ENCODE results near the gene FOXO6. TPM values are rescaled to one million over a fixed set of nuclear protein-coding genes. Genes with fewer than 3 reads are reported as not detected.
A peak's percentile ranks its signal among the peaks of the same experiment; 100 is the strongest.

FOXO6 gene
- total RNA-seq, 2 experiments from 2014 or later, result not detected

GRCh38 chr1:41382480-41383090 lies 21.4 kb downstream of the FOXO6 start:
- no peaks in the 10 kb centered on the region for H3K36me3 Mint-ChIP-seq
- H3K27me3 Mint-ChIP-seq, result peaks cover 59% of the 10 kb centered on the region
- DNase-seq (no peak), ATAC-seq (ENCODE audit: low read depth) (no peak)
- peaks cover 7% of the 10 kb centered on the region for H3K4me1 Mint-ChIP-seq
- no peaks in the 10 kb centered on the region for H3K9me3 Mint-ChIP-seq
- peak overlapping the region; percentile 45 for H3K4me3 Mint-ChIP-seq
- no peak overlapping the region for H3K27ac Mint-ChIP-seq
- POLR2A ChIA-PET, result no interaction called here

GRCh38 chr1:41383094-41383852 lies 22.0 kb downstream of the FOXO6 start:
- H3K36me3 Mint-ChIP-seq, result no peaks in the 10 kb centered on the region
- peak overlapping the region; percentile 65 for H3K4me3 Mint-ChIP-seq
- no peak overlapping the region for H3K27ac Mint-ChIP-seq
- ATAC-seq (ENCODE audit: low read depth) (no peak), DNase-seq (no peak)
- peaks cover 63% of the 10 kb centered on the region for H3K27me3 Mint-ChIP-seq
- peaks cover 7% of the 10 kb centered on the region for H3K4me1 Mint-ChIP-seq
- POLR2A ChIA-PET, result no interaction called here
- no peaks in the 10 kb centered on the region for H3K9me3 Mint-ChIP-seq

GRCh38 chr1:41384579-41384978 lies 23.3 kb downstream of the FOXO6 start:
- Mint-ChIP-seq H3K27ac (no peak overlapping the region), H3K27me3 (peaks cover 62% of the 10 kb centered on the region), H3K36me3 (no peaks in the 10 kb centered on the region), H3K4me3 (no peak overlapping the region), H3K9me3 (no peaks in the 10 kb centered on the region), H3K4me1 (peaks cover 7% of the 10 kb centered on the region)
- ATAC-seq (ENCODE audit: low read depth), result no peak
- POLR2A ChIA-PET, result no interaction called here
- no peak for DNase-seq

DNA sequence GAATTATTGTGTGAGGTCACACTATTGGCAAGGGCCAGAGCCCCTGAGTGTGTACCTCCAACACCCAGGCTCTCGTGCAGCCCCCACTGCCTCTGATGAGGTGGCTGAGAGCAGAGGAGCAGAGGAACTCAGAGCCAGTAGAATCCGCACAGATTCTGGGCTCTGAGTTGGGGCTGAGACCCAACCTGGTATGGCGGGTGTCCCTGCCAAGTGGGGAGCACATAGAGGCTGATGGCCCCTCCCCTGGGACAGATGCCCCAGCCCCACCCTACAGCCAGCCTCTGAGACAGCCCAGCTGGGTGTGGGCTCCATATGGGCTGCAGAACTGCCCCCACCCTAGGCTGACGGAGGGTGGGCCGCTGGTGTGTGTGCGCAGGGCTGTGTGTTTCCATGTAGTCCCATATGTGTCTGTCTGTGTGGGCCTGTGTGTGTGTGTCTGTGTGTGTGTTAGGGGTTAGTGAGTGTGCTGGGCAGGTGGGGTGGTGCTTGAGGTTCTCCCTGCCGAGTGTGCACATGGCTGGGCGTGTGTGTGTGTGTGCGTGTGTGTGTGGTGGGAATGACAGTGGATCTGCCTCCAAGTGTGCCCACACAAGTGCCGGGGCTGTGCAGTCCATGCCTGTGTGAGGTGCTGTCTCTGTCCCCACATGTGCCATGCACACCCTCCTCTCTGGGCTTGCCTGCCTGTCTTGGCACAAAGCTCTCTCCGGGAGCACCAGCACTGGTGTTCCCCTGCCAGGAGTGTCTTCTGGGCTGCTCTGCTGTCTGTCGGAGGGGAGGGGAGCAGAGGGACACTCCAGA lies 24.4 kb downstream of the FOXO6 start:
- Mint-ChIP-seq H3K27ac (no peak overlapping the region), H3K36me3 (no peaks in the 10 kb centered on the region), H3K27me3 (peaks cover 55% of the 10 kb centered on the region), H3K4me3 (no peak overlapping the region), H3K9me3 (no peaks in the 10 kb centered on the region), H3K4me1 (peaks cover 7% of the 10 kb centered on the region)
- no peak for DNase-seq
- POLR2A ChIA-PET, result no interaction called here
- no peak for ATAC-seq (ENCODE audit: low read depth)

GRCh38 chr1:41386196-41386663 lies 25.0 kb downstream of the FOXO6 start:
- Mint-ChIP-seq H3K4me1 (peaks cover 7% of the 10 kb centered on the region), H3K4me3 (no peak overlapping the region), H3K27ac (no peak overlapping the region), H3K36me3 (no peaks in the 10 kb centered on the region), H3K9me3 (no peaks in the 10 kb centered on the region), H3K27me3 (peaks cover 51% of the 10 kb centered on the region)
- DNase-seq, result no peak
- POLR2A ChIA-PET, result no interaction called here
- no peak for ATAC-seq (ENCODE audit: low read depth)

GRCh38 chr1:41387667-41388091 lies 26.4 kb downstream of the FOXO6 start:
- Mint-ChIP-seq H3K4me1 (peaks cover 5% of the 10 kb centered on the region), H3K27me3 (peaks cover 48% of the 10 kb centered on the region), H3K36me3 (no peaks in the 10 kb centered on the region), H3K9me3 (no peaks in the 10 kb centered on the region), H3K27ac (no peak overlapping the region), H3K4me3 (no peak overlapping the region)
- POLR2A ChIA-PET, result no interaction called here
- ATAC-seq (ENCODE audit: low read depth) (no peak), DNase-seq (no peak)

DNA sequence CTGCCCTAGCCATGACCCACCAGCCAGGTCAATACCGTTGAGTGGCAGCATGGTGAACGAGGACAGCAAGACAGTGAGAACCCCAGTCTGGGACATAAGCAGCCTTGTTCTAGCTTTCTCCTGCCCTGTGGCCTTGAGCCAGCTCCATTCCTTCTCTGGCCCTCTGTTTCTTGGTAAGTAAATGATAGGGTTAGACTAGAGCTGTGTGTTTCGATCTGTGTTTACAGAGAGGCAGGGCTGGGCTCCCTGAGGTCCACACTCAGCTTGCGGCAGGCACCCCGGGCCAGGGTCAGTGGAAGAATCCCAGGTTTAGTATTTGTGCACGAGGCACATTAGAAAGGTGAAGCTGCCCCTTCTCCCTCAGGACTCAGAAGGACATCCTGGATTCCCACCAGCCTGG lies 27.3 kb downstream of the FOXO6 start:
- H3K4me1 Mint-ChIP-seq, result peaks cover 1% of the 10 kb centered on the region
- POLR2A ChIA-PET, result no interaction called here
- H3K27ac Mint-ChIP-seq, result no peak overlapping the region
- H3K9me3 Mint-ChIP-seq, result no peaks in the 10 kb centered on the region
- peaks cover 41% of the 10 kb centered on the region for H3K27me3 Mint-ChIP-seq
- no peak for ATAC-seq (ENCODE audit: low read depth)
- H3K36me3 Mint-ChIP-seq, result no peaks in the 10 kb centered on the region
- H3K4me3 Mint-ChIP-seq, result no peak overlapping the region
- DNase-seq, result no peak

GRCh38 chr1:41389009-41389408 lies 27.8 kb downstream of the FOXO6 start:
- no peak overlapping the region for H3K27ac Mint-ChIP-seq
- H3K9me3 Mint-ChIP-seq, result no peaks in the 10 kb centered on the region
- no peaks in the 10 kb centered on the region for H3K4me1 Mint-ChIP-seq
- ATAC-seq (ENCODE audit: low read depth) (no peak), DNase-seq (no peak)
- peaks cover 40% of the 10 kb centered on the region for H3K27me3 Mint-ChIP-seq
- H3K36me3 Mint-ChIP-seq, result no peaks in the 10 kb centered on the region
- POLR2A ChIA-PET, result no interaction called here
- H3K4me3 Mint-ChIP-seq, result no peak overlapping the region

DNA sequence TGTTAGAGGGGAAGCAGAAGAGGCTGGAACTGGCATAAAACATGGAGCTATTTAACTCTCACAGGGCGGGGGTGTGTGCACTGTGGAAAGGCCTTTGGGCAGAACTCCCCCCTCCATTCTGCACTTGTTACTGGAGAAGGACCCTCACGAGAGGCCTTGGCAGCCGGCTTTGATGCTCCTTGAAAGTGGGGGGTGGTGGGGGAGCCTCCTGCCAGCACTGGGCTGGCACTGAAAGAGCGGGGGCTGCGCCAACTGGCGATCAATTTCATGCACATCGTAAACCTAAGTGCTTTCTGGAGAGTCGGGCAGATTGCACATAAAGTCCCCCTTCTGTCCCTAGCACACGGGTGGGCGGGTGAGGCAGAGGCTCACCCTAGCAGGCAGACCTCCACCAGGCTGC lies 28.9 kb downstream of the FOXO6 start:
- Mint-ChIP-seq H3K9me3 (no peaks in the 10 kb centered on the region), H3K4me1 (no peaks in the 10 kb centered on the region), H3K36me3 (no peaks in the 10 kb centered on the region), H3K27ac (no peak overlapping the region), H3K4me3 (no peak overlapping the region), H3K27me3 (peaks cover 39% of the 10 kb centered on the region)
- no peak for ATAC-seq (ENCODE audit: low read depth)
- POLR2A ChIA-PET, result no interaction called here
- DNase-seq, result no peak

DNA sequence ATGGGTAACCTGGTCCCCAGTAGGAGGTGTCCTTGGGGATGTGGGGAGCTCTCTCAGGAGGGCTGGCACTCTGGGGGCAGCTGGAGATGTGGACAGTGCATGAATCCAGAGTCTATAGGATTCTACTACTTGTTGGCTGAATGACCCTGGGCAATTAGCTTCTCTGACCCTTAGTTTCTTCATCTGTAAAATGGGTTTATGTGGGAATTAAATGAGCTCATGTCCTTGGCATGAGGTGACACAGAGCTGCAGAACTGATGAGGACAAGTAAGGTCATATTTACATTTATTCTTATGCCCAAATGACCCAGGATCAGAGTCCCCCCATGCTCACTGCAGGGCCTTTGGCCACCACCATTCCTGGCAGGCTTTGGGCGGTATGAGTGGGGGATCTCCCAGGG lies 29.3 kb downstream of the FOXO6 start:
- H3K9me3 Mint-ChIP-seq, result no peaks in the 10 kb centered on the region
- no peak overlapping the region for H3K4me3 Mint-ChIP-seq
- no peak overlapping the region for H3K27ac Mint-ChIP-seq
- POLR2A ChIA-PET, result no interaction called here
- DNase-seq (no peak), ATAC-seq (ENCODE audit: low read depth) (no peak)
- H3K4me1 Mint-ChIP-seq, result peaks cover 1% of the 10 kb centered on the region
- H3K27me3 Mint-ChIP-seq, result peaks cover 40% of the 10 kb centered on the region
- H3K36me3 Mint-ChIP-seq, result no peaks in the 10 kb centered on the region

DNA sequence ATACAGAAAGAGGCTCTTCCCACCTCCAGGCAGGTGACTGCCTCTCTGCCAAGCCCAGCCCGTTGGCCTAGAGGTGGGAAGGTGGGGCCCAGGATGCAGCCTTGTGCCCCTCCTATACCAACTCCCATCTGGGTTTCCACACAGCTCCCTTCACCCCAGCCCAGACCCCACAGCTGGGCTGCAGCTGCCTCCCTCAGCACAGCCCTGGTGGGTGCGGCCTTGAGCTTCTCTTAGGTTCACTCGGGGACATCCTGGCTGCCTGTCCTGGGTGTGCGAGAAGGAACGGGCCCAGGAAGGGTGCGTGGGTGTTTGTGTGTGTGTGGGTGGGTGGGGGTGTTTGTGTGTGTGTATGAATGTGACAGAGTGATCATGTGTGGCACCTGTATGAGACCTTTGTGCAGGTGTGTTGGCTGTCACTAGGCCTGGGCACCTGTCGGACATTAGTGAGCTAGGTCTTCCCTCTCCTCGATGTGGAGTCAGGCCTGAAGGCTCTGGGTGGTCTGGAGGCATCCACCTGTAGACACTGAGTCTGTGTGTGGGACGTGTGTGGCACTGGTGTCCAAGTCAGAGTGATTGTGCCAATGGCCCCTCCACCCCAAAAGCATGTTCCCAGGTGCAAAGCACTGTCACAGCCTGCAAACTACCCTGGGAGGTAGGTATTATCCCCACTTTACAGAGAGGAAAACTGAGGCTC lies 30.7 kb downstream of the FOXO6 start:
- H3K36me3 Mint-ChIP-seq, result no peaks in the 10 kb centered on the region
- H3K9me3 Mint-ChIP-seq, result no peaks in the 10 kb centered on the region
- ATAC-seq (ENCODE audit: low read depth), result no peak
- POLR2A ChIA-PET, result no interaction called here
- no peak overlapping the region for H3K4me3 Mint-ChIP-seq
- peaks cover 5% of the 10 kb centered on the region for H3K4me1 Mint-ChIP-seq
- no peak overlapping the region for H3K27ac Mint-ChIP-seq
- peaks cover 44% of the 10 kb centered on the region for H3K27me3 Mint-ChIP-seq
- no peak for DNase-seq

DNA sequence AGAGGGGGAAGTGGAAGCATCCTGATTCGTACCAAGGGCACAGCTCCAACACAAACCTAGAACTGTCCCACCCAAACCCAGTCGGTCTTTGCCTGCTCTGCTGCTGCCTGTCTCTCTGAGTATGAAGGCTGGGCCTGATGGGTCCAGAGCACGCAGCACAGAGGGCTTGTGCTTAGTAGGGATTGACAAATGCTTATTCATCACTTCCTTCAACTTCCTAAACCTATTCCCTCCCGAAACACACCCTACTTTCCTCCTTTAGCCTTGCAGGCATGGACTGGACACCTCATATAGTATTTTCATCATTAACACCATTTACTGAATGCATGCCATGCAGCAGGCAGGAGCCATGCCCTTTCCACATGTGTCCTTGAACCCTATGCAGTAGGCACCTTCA lies 31.3 kb downstream of the FOXO6 start:
- no peak overlapping the region for H3K27ac Mint-ChIP-seq
- POLR2A ChIA-PET, result no interaction called here
- ATAC-seq (ENCODE audit: low read depth) (no peak), DNase-seq (no peak)
- no peaks in the 10 kb centered on the region for H3K9me3 Mint-ChIP-seq
- no peak overlapping the region for H3K4me3 Mint-ChIP-seq
- H3K4me1 Mint-ChIP-seq, result peaks cover 5% of the 10 kb centered on the region
- H3K36me3 Mint-ChIP-seq, result no peaks in the 10 kb centered on the region
- H3K27me3 Mint-ChIP-seq, result peaks cover 42% of the 10 kb centered on the region

- no peak overlapping the region for H3K4me3 Mint-ChIP-seq
- no peaks in the 10 kb centered on the region for H3K9me3 Mint-ChIP-seq
- H3K27me3 Mint-ChIP-seq, result peaks cover 35% of the 10 kb centered on the region
- ATAC-seq (ENCODE audit: low read depth), result no peak
- POLR2A ChIA-PET, result no interaction called here
- H3K27ac Mint-ChIP-seq, result no peak overlapping the region
- H3K4me1 Mint-ChIP-seq, result peaks cover 5% of the 10 kb centered on the region
- no peak for DNase-seq
- H3K36me3 Mint-ChIP-seq, result no peaks in the 10 kb centered on the region
Observed at GRCh38 chr1:41393716-41394368, 32.6 kb downstream of the FOXO6 start.

Data from activated naive CD8-positive, alpha-beta T cell treated with anti-CD3 and anti-CD28 coated beads, Interleukin-2, amount 10 ng/mL, durations not matched to agents 7 days and 5 days (primary cell).